ENCODE results near the gene DNMBP.

- TF ChIP-seq, protein P1, sequence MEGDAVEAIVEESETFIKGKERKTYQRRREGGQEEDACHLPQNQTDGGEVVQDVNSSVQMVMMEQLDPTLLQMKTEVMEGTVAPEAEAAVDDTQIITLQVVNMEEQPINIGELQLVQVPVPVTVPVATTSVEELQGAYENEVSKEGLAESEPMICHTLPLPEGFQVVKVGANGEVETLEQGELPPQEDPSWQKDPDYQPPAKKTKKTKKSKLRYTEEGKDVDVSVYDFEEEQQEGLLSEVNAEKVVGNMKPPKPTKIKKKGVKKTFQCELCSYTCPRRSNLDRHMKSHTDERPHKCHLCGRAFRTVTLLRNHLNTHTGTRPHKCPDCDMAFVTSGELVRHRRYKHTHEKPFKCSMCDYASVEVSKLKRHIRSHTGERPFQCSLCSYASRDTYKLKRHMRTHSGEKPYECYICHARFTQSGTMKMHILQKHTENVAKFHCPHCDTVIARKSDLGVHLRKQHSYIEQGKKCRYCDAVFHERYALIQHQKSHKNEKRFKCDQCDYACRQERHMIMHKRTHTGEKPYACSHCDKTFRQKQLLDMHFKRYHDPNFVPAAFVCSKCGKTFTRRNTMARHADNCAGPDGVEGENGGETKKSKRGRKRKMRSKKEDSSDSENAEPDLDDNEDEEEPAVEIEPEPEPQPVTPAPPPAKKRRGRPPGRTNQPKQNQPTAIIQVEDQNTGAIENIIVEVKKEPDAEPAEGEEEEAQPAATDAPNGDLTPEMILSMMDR (IDR thresholded peaks at IDR 0.05) = no peak
- no peak for TF ChIP-seq POLR2A (IDR thresholded peaks at IDR 0.05)
- TF ChIP-seq EP300 (IDR thresholded peaks at IDR 0.05) = no peak
Measured at GRCh38 chr10:99998889-99999288, 10.9 kb downstream of the DNMBP start.

All from tibial nerve (tissue), 4 donors.